Lower lobe of right lung (tissue), 2 donors: ENCODE measurements around the gene TOM1. TPM values are rescaled to one million over a fixed set of nuclear protein-coding genes. Genes with fewer than 3 reads are reported as not detected.

ENCODE experiments used
- ATAC-seq, 2 donors: fragments of 200-7000 bp; cut with Tn5 transposase; one replicate each; pipeline ENCODE4 v1.9.1; 2020 to 2022; ENCODE audit warnings: mild to moderate bottlenecking in 2 of 2, moderate library complexity in 2 of 2
- DNase-seq: peaks from one replicate; pipeline ENCODE4 v3.0.0-alpha.2; 2020
- H3K27ac ChIP-seq: fragments of 200-600 bp; one replicate; pipeline ENCODE4 v1.8.0; 2022
- H3K27me3 ChIP-seq: fragments of 200-600 bp; one replicate; pipeline ENCODE4 v1.8.0; 2022; ENCODE audit warnings: low read depth
- H3K36me3 ChIP-seq: fragments of 200-600 bp; one replicate; pipeline ENCODE4 v1.8.0; 2022; ENCODE audit warnings: mild to moderate bottlenecking
- H3K4me1 ChIP-seq: fragments of 200-600 bp; one replicate; pipeline ENCODE4 v1.8.0; 2022
- H3K4me3 ChIP-seq: fragments of 200-600 bp; one replicate; pipeline ENCODE4 v1.8.0; 2022; ENCODE audit warnings: mild to moderate bottlenecking
- H3K9me3 ChIP-seq: fragments of 200-600 bp; one replicate; pipeline ENCODE4 v1.8.0; 2022
- intact Hi-C: fragments of 100-400 bp; cut with DNase I; formaldehyde crosslinking; loops from one replicate; pipeline ENCODE4 v1.11.0; 2022
- total RNA-seq: library from RNA; stranded (reverse); fragmentation: NEBNext Ultra II Directional; extraction: Animal tissue kit (Norgen Biotek cat#: 25700); gene quantifications from one replicate; pipeline ENCODE4 v1.2.1, GENCODE V29; 2021
- TF ChIP-seq, protein P1 (sequence below): fragments of 200-600 bp; IDR thresholded peaks from one replicate; pipeline ENCODE4 v1.8.0; 2022; ENCODE audit warnings: antibody characterized with exemption, mild to moderate bottlenecking
- donor health status: DM: no; HTN: yes; CAD: no; lungs with severe emphysema.

Gene TOM1
- total RNA-seq, 1 donor from 2014 or later, result 70.3 TPM

DNA sequence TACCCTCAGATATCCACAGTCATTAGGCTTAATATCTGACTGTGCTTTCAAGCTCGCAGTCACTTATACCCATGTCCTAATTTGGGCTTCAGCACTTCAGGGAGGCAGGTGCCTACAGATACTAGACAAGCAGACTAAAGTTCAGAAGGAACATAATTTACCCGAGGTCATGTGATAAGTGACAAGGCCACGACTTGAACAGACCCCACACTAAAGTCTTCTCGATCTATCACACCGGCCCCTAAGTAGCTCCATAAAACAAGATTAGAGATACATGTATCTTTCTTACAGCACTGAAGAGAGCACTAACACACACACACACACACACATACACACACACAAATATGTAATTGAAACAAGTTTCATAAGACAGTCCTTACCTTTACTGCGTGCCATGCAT, 32.6 kb downstream of the TOM1 start:
- no peak overlapping the region for H3K4me3 ChIP-seq
- no peak for DNase-seq
- no peaks in the 10 kb centered on the region for H3K27me3 ChIP-seq
- no peak for ATAC-seq
- no peaks in the 10 kb centered on the region for H3K9me3 ChIP-seq
- no peak overlapping the region for H3K27ac ChIP-seq
- intact Hi-C loops, result no loop called here
- peaks cover 36% of the 10 kb centered on the region for H3K4me1 ChIP-seq
- H3K36me3 ChIP-seq, result peaks cover 94% of the 10 kb centered on the region
- TF ChIP-seq, protein P1, sequence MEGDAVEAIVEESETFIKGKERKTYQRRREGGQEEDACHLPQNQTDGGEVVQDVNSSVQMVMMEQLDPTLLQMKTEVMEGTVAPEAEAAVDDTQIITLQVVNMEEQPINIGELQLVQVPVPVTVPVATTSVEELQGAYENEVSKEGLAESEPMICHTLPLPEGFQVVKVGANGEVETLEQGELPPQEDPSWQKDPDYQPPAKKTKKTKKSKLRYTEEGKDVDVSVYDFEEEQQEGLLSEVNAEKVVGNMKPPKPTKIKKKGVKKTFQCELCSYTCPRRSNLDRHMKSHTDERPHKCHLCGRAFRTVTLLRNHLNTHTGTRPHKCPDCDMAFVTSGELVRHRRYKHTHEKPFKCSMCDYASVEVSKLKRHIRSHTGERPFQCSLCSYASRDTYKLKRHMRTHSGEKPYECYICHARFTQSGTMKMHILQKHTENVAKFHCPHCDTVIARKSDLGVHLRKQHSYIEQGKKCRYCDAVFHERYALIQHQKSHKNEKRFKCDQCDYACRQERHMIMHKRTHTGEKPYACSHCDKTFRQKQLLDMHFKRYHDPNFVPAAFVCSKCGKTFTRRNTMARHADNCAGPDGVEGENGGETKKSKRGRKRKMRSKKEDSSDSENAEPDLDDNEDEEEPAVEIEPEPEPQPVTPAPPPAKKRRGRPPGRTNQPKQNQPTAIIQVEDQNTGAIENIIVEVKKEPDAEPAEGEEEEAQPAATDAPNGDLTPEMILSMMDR, result no peak

DNA sequence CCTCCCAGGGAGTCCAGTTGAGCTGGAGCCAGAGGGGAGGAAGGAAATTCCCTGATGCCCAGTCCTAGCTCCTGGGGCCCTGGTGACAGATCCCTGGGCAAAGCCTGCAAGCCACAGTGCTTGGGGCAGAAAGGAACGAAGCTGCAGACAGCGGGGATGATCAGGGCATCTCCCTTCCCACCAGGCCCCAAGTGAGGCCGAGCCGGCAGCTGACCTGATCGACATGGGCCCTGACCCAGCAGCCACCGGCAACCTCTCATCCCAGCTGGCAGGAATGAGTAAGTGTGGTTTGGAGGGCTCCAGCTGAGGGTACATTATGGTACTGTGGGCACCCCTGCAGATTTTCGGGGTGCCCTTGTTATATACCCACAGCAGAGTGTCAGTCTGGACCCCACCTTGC, 33.5 kb downstream of the TOM1 start:
- Histone ChIP-seq H3K9me3 (no peaks in the 10 kb centered on the region), H3K27me3 (no peaks in the 10 kb centered on the region), H3K36me3 (peaks cover 94% of the 10 kb centered on the region), H3K4me1 (peaks cover 30% of the 10 kb centered on the region), H3K27ac (no peak overlapping the region), H3K4me3 (no peak overlapping the region)
- intact Hi-C loops, result no loop called here
- DNase-seq (no peak), ATAC-seq (no peak)
- TF ChIP-seq, protein P1, result no peak

DNA sequence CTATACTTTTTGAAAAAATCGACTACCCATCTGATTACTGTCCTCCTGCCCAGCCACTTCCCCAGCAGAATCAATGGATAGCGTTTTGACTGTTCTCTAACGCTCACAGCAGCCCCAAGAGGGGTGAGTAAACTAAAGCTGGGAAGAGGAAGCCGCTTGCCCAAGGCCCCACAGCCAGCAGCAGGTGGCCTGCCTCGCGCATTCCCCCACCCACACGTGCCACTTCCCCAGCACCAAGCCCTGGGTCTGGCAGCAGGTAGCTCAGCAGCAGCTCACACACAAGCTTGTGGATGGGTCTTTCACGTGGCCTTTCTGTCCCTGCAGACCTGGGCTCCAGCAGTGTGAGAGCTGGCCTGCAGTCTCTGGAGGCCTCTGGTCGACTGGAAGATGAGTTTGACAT, 34.3 kb downstream of the TOM1 start:
- Histone ChIP-seq H3K27me3 (no peaks in the 10 kb centered on the region), H3K9me3 (no peaks in the 10 kb centered on the region), H3K27ac (no peak overlapping the region), H3K36me3 (peaks cover 94% of the 10 kb centered on the region), H3K4me1 (peaks cover 22% of the 10 kb centered on the region), H3K4me3 (no peak overlapping the region)
- TF ChIP-seq, protein P1, result no peak
- ATAC-seq (no peak), DNase-seq (no peak)
- intact Hi-C loops, result no loop called here

DNA sequence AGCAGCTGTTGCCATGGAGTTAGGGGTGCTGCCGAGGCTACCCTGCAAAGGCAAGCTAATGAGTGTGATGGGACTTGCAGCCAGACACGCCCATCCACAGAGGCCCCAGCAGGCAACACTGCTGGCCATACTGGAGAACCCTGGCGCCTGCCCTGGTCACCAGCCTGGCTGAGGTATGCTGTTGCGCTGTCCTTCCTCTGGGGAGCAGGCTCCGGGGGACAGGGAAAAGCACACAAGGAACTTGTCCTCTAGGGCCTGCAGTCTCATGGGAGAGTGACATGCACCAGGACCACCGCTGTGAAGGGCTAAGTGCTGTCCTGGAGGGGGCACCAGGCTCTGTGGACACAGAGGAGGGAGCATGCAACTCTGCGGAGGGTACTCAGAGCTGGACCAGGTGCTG, 35.8 kb downstream of the TOM1 start:
- no peak overlapping the region for H3K27ac ChIP-seq
- no peak for ATAC-seq
- H3K9me3 ChIP-seq, result no peaks in the 10 kb centered on the region
- H3K4me1 ChIP-seq, result peaks cover 7% of the 10 kb centered on the region
- intact Hi-C loops, result no loop called here
- H3K36me3 ChIP-seq, result peaks cover 98% of the 10 kb centered on the region
- H3K27me3 ChIP-seq, result no peaks in the 10 kb centered on the region
- TF ChIP-seq, protein P1, result no peak
- H3K4me3 ChIP-seq, result no peak overlapping the region
- DNase-seq, result no peak

DNA sequence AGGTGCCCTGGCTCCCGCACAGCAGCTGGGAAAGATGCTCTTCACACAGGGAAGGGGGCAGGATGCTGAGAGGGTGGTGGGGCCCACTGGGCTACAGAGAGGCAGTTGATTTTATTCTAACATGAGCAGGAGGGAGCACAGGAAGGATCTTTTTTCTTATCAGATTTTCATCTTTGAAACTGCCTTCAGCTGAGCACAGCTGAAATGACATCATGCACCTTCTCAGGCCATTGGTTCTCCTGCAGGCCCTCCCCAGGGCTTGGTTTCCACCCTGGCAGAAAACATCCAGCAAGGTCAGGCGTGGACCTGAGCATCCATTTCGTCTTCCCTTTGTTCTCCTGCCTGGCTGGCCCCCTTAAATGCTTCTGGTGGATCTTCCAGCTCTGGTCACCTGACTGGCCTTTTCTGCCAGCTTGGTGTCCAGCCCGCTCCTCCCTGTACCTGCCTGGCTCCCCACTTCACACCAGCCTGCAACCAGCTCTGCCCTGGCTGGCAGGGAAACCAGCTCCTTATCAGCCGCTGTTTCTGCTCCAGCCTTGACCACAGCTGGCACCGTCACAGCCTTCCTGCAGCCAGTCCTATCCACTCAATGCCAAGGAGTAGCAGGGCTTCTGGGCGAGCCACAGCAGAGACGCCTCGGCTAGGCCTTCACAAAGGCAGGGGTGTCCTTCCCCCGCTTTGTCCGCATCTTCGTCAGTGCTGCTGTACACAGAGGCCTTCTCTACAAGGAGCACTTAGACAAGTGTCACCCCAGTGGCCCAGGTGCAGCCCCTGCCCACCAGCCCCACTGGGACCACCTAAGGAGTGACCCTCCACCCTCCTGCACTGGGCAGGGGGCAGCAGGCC, 36.5 kb downstream of the TOM1 start:
- ATAC-seq (peak in 1 of 2 donors; percentile 15), DNase-seq (no peak)
- H3K36me3 ChIP-seq, result peaks cover 98% of the 10 kb centered on the region
- no peak overlapping the region for H3K4me3 ChIP-seq
- no peak overlapping the region for H3K27ac ChIP-seq
- no peaks in the 10 kb centered on the region for H3K9me3 ChIP-seq
- intact Hi-C loops, result no loop called here
- H3K4me1 ChIP-seq, result peaks cover under 1% of the 10 kb centered on the region
- TF ChIP-seq, protein P1, result no peak
- no peaks in the 10 kb centered on the region for H3K27me3 ChIP-seq
